T-helper 17 cell (primary cell): ENCODE data around the gene SUSD3. TPM values are rescaled to one million over a fixed set of nuclear protein-coding genes. Genes with fewer than 3 reads are reported as not detected.

Experiments used
- total RNA-seq, 4 donors: library from RNA in 2 of 4; stranded (reverse) in 2 of 4; gene quantifications; one replicate each; pipeline ENCODE4 v1.2.3 and lab custom pipeline; 2022 to 2026

SUSD3 gene
- total RNA-seq, 2 donors from 2014 or later = 47.2 to 62.3 TPM

Other genes starting within 250 kb of the SUSD3 start
- gene ZNF484, start 180.7 kb upstream of the SUSD3 start, total RNA-seq = 10 to 100 TPM; 13.5 to 14.7 TPM
- 100 to 1,000 TPM; 142 to 160 TPM for gene FGD3, start 111.2 kb upstream of the SUSD3 start, total RNA-seq
- gene CARD19, start 37.5 kb downstream of the SUSD3 start, total RNA-seq = 10 to 100 TPM; 45.2 to 54.4 TPM
- 100 to 1,000 TPM; 169 to 219 TPM for gene NINJ1, start 75.5 kb downstream of the SUSD3 start, total RNA-seq
- not detected for gene WNK2, start 125.4 kb downstream of the SUSD3 start, total RNA-seq